Heart left ventricle (tissue), 16 donors: ENCODE data around the gene PSEN2. TPM values are rescaled to one million over a fixed set of nuclear protein-coding genes. Genes with fewer than 3 reads are reported as not detected.
A peak's percentile ranks its signal among the peaks of the same experiment; 100 is the strongest.

Experiments used
- ATAC-seq, 4 donors: fragments of 200-7000 bp; cut with Tn5 transposase; one replicate each; pipeline ENCODE4 v1.9.1; 2020 to 2022; ENCODE audit warnings: moderate library complexity in 4 of 4, mild to moderate bottlenecking in 3 of 4, moderate number of reproducible peaks in 1 of 4
- DNase-seq, 5 donors: peaks; one replicate each; pipeline ENCODE4 v3.0.0-alpha.2; 2020
- H3K27ac ChIP-seq, 12 donors: fragments of 200-600 bp; sonication (generic) in 4 of 12; one replicate each; pipeline versions ENCODE4 v1.5.0 to v1.8.0; 2016 to 2022; ENCODE audit warnings: mild to moderate bottlenecking in 2 of 12
- H3K27me3 ChIP-seq, 9 donors: fragments of 200-600 bp; sonication (generic) in 2 of 9; one replicate each; pipeline versions ENCODE4 v1.5.1 to v1.8.0; 2016 to 2022; ENCODE audit warnings: mild to moderate bottlenecking in 3 of 9
- H3K36me3 ChIP-seq, 9 donors: fragments of 200-600 bp; sonication (generic) in 2 of 9; one replicate each; pipeline versions ENCODE4 v1.5.0 to v1.8.0; 2018 to 2022; ENCODE audit warnings: mild to moderate bottlenecking in 2 of 9
- H3K4me1 ChIP-seq, 12 donors: fragments of 200-600 bp; sonication (generic) in 4 of 12; one replicate each; pipeline versions ENCODE4 v1.5.0 to v1.8.0; 2016 to 2022; ENCODE audit warnings: mild to moderate bottlenecking in 3 of 12
- H3K4me3 ChIP-seq, 12 donors: fragments of 200-600 bp; sonication (generic) in 4 of 12; one replicate each; pipeline versions ENCODE4 v1.5.0 to v1.8.0; 2017 to 2022; ENCODE audit warnings: mild to moderate bottlenecking in 9 of 12, moderate library complexity in 4 of 12
- H3K9me3 ChIP-seq, 12 donors: fragments of 200-600 bp; sonication (generic) in 4 of 12; one replicate each; pipeline versions ENCODE4 v1.5.0 to v1.8.0; 2016 to 2022; ENCODE audit warnings: mild to moderate bottlenecking in 1 of 12
- POLR2A ChIP-seq, 2 donors: fragments of 450-650 bp; IDR thresholded peaks; one replicate each; pipeline ENCODE4 v1.6.1; 2017; ENCODE audit warnings: antibody characterized with exemption in 2 of 2, mild to moderate bottlenecking in 2 of 2, moderate library complexity in 2 of 2
- WGBS, 4 donors: extraction: QIAGEN DNeasy Blood & Tissue Kit in 2 of 4; methylation state at CpG; one replicate each; pipeline versions ENCODE4 v1.1.5 to v1.1.7; 2013 to 2018; 5-methylcytosine and 5-hydroxymethylcytosine counted together
- intact Hi-C, 10 donors: fragments of 100-400 bp; cut with DNase I; formaldehyde crosslinking; loops; one replicate each; pipeline versions ENCODE4 v1.11.1 to v1.14.2; 2022
- long read RNA-seq, 3 donors: library from polyadenylated mRNA; unstranded; transcript quantifications; one replicate each; pipeline ENCODE4 v2.0.0, GENCODE V29; 2020 to 2021
- polyA plus RNA-seq, 2 donors: library from polyadenylated mRNA; stranded (reverse); fragments of 200-250 nt; gene quantifications; one replicate each; pipeline ENCODE4 v1.2.3, GENCODE V29; 2013
- total RNA-seq, 9 donors: library from RNA; depleted of rRNA in 2 of 9; stranded (reverse); fragments of >200 nt in 2 of 9; fragmentation: NEBNext Ultra II Directional in 3 of 9; extraction: Animal tissue kit (Norgen Biotek cat#: 25700) in 3 of 9; gene quantifications; one replicate each; pipeline versions ENCODE4 v1.1.0 to v1.2.4, GENCODE V29; 2016 to 2023
- TF ChIP-seq, protein P1 (sequence below), 12 donors: fragments of 200-600 bp; sonication (generic) in 4 of 12; IDR thresholded peaks; one replicate each; pipeline versions ENCODE4 v1.5.0 to v1.8.0; 2018 to 2022; ENCODE audit warnings: antibody characterized with exemption in 12 of 12, mild to moderate bottlenecking in 5 of 12
- donor health status: ischemic (EF 13 %, LVEDD 7.1; RV severe dilation, severe dysfunction).
- donor health status: healthy with polysubstance abuse.
- donor health status: DM: no; HTN: yes; CAD: no.
- donor health status: DM: no; HTN: no; CAD: no.
- donor health status: ischemic (EF 25% LVEDD 6.9; RV normal size, moderate dysfunction).
- donor health status: ischemic (EF 25% LVEDD 5.7; RV mildly dilated, moderate dysfunction).
- donor health status: healthy.
- donor health status: DM: yes; HTN: yes; CAD: no.
- donor health status: ischemic (EF 35%, LVEDD 5.7; RV mildly dilated, moderate dysfunction).
- donor health status: nonischemic (EF 11% LVEDD 7.7; RV severe dilation, severe dysfunction).
- donor health status: DM: yes; HTN: yes; CAD: no.
- donor health status: PGD.
- donor health status: ischemic (EF 29% LVEDD 5.4; RV normal size, mild dysfunction).
- donor health status: nonischemic (EF 23%, LVEDD 6.1; RV moderate dilation, normal function).

The PSEN2 gene
- 10 to 100 TPM; 17.2 to 30.9 (median 21.7) TPM for total RNA-seq
- polyA plus RNA-seq, result 10 to 100 TPM; 12.3 to 18.3 TPM
- long read RNA-seq, donor 1, transcript PSEN2-202 (13 exons, 2,306 nt), result major isoform, 11 of 67 reads
- long read RNA-seq, donor 1, transcript PSEN2-203 (13 exons, 1,947 nt), result minor isoform, 10 of 67 reads
- long read RNA-seq, donor 1, partial matches to known transcripts, result 35 of 67 reads
- long read RNA-seq, donor 1, other reads (novel, unspliced or antisense), result 11 of 67 reads
- long read RNA-seq, donor 2, transcript PSEN2-202 (13 exons, 2,306 nt), result major isoform, 57 of 184 reads
- long read RNA-seq, donor 2, transcript PSEN2-203 (13 exons, 1,947 nt), result minor isoform, 42 of 184 reads
- long read RNA-seq, donor 2, partial matches to known transcripts, result 38 of 184 reads
- long read RNA-seq, donor 2, other reads (novel, unspliced or antisense), result 46 of 184 reads
- long read RNA-seq, donor 3, transcript PSEN2-202 (13 exons, 2,306 nt), result major isoform, 19 of 54 reads
- long read RNA-seq, donor 3, partial matches to known transcripts, result 23 of 54 reads
- long read RNA-seq, donor 3, other reads (novel, unspliced or antisense), result 9 of 54 reads

DNA sequence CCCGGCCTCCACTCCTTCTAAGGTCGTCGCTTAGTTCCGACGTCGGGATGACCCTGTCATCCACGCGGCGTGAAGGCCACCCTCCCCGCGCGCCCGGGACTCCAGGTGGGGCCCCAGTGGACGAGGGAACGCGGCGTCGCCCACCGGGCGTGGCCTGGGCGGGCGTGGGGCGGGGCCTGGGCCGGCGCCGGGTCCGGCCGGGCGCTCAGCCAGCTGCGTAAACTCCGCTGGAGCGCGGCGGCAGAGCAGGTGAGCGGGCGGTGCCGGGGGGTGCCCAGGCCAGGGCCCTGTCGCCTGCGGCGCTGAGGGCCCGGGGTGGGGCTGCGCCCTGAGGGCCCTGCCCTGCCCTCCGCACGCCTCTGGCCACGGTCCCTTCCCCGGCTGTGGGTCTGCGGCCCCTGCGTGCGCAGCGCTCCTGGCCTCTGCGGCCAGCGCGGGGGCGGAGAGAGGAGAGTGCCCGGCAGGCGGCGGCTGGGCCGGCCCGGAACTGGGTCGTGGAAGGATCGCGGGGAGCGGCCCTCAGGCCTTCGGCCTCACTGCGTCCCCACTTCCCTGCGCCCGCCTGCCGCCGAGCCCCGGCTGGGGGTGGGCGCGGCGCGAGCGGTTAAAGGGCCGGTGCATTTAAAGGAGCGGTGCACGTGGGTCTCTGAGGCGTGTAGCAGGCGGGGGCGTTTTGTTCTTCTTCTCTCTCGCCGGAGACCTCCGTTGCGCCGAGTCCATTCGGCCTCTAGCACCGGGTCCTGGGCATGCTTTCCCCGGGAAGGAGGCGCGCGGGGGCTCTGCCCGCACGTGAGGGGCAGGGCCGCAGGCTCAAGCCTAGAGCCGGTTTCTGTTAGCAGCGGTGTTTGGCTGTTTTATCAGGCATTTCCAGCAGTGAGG lies at the start of gene PSEN2:
PSEN2 (plus strand) TSS at position 216 of the 879 bp plus-strand sequence. CDS start 11,292 bp downstream, outside the sequence.
- WGBS, 4 donors, result 0 to 1% (median 1%) methylated on average over 33 to 97 of the region's 97 CpGs
- Histone ChIP-seq H3K9me3 (no peaks in the 10 kb centered on the region), H3K4me1 (peaks cover 5 to 41% (median 21%) of the 10 kb centered on the region in 12 donors), H3K4me3 (peak within 1 kb of the TSS; percentile 68 to 98 (median 80)), H3K27me3 (no peaks in the 10 kb centered on the region), H3K27ac (peak within 1 kb of the TSS in 11 of 12 donors; percentile 52 to 89 (median 81)), H3K36me3 (peaks cover 0 to 3% (median 0%) of the 10 kb centered on the region in 9 donors)
- TF ChIP-seq, protein P1, sequence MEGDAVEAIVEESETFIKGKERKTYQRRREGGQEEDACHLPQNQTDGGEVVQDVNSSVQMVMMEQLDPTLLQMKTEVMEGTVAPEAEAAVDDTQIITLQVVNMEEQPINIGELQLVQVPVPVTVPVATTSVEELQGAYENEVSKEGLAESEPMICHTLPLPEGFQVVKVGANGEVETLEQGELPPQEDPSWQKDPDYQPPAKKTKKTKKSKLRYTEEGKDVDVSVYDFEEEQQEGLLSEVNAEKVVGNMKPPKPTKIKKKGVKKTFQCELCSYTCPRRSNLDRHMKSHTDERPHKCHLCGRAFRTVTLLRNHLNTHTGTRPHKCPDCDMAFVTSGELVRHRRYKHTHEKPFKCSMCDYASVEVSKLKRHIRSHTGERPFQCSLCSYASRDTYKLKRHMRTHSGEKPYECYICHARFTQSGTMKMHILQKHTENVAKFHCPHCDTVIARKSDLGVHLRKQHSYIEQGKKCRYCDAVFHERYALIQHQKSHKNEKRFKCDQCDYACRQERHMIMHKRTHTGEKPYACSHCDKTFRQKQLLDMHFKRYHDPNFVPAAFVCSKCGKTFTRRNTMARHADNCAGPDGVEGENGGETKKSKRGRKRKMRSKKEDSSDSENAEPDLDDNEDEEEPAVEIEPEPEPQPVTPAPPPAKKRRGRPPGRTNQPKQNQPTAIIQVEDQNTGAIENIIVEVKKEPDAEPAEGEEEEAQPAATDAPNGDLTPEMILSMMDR (IDR thresholded peaks at IDR 0.05), result peak in 9 of 12 donors; percentile 13 to 46 (median 22)
- TF ChIP-seq POLR2A (IDR thresholded peaks at IDR 0.05), result peak in 1 of 2 donors; percentile 67
- intact Hi-C loops, result loop anchor here in 1 of 10 donors (1.0 kb wide), 1 partner anchor 69 kb away; no protein-coding TSS in a partner anchor
- DNase-seq (peak; percentile 71 to 89 (median 80)), ATAC-seq (peak; percentile 59 to 91 (median 88))

DNA sequence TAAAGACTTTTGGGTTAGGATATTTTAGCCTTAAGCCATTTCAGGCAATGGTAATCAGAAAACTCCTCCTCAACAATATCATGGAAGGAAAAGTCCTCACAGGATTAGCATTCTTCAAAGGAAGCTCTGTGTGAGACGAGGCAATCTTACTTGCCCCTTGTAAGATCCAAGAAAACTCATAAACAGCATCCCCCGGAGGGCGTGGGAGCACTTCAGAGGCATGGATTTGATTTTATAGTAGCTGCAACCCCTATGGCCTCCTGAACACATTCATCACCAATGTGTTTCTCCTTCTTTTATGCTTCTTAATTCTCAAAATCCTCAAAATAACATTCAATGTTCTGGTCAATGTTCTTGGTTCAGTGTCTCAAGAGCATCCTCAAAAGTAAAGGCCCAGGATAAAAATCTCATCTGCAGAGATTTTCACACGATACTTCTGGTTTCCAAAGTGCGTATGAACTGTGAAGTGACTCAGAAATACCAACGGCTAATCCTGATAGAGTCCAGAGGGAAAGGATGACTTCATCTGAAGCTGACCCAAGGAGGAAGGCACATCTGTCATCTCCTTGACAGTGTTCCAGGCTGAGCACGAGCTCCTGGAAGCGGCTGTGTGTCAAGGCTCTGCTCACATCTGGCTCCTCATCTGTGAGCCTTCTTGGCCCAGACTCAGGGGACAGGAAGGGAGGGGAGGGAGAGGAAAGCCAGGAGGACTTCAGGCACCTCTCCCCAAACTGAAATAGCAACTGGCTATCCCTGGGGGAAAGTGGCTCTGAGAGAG lies 49.3 kb upstream of the PSEN2 start:
- intact Hi-C loops, result loop anchor here in 9 of 10 donors (1.0 to 10.0 kb wide), 8 partner anchors 82 to 399 kb away; partner anchors contain the start of genes ITPKB (in 5 of the 9) and STUM (in 3 of the 9)
- WGBS, 4 donors, result 27 to 45% (median 32%) methylated on average over 8 of the region's 8 CpGs
- DNase-seq, result peak in 4 of 5 donors; percentile 87 to 91 (median 88)

DNA sequence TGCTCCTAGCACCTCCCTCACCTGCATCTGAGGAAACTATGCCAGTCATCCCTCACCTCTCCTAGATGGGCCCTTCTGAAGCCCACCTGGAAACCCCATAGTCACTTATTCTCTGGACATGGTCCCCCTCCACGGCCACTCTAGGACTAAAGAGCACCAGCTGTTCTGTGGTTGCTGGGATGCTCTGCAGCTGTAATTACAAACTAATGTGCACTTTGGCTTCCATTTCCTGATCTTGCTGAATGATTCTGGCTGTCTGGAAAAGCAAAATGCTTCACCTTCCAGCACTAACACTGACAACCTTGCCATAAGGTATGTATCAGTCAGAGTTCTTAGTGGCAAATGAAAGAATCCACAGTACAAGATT lies 48.7 kb upstream of the PSEN2 start:
- Histone ChIP-seq H3K9me3 (no peaks in the 10 kb centered on the region), H3K4me3 (no peak overlapping the region), H3K27me3 (no peaks in the 10 kb centered on the region), H3K4me1 (peaks cover 3 to 39% (median 24%) of the 10 kb centered on the region in 12 donors), H3K36me3 (no peaks in the 10 kb centered on the region), H3K27ac (peak overlapping the region in 11 of 12 donors; percentile 39 to 88 (median 72))
- TF ChIP-seq, protein P1 (IDR thresholded peaks at IDR 0.05), result no peak
- TF ChIP-seq POLR2A (IDR thresholded peaks at IDR 0.05), result no peak
- ATAC-seq (peak; percentile 21 to 64 (median 44)), DNase-seq (peak in 1 of 5 donors; percentile 37)
- intact Hi-C loops, result loop anchor here in 9 of 10 donors (1.0 to 10.0 kb wide), 8 partner anchors 82 to 399 kb away; partner anchors contain the start of genes ITPKB (in 5 of the 9) and STUM (in 3 of the 9)
- 40 to 75% (median 54%) methylated on average over 1 of the region's 1 CpG for WGBS, 4 donors

More for the DNA sequence above, 49.3 kb upstream of the PSEN2 start:
- Histone ChIP-seq H3K27me3 (no peaks in the 10 kb centered on the region), H3K36me3 (no peaks in the 10 kb centered on the region), H3K4me3 (no peak overlapping the region), H3K9me3 (no peaks in the 10 kb centered on the region), H3K27ac (peak overlapping the region; percentile 39 to 88 (median 72)), H3K4me1 (peaks cover 3 to 37% (median 24%) of the 10 kb centered on the region in 12 donors)
- ATAC-seq, result peak; percentile 86 to 97 (median 96)
- TF ChIP-seq POLR2A (IDR thresholded peaks at IDR 0.05), result no peak
- TF ChIP-seq, protein P1 (IDR thresholded peaks at IDR 0.05), result no peak
